Activated CD8-positive, alpha-beta memory T cell treated with anti-CD3 and anti-CD28 coated beads, Interleukin-2, amount 10 ng/mL, durations not matched to agents 7 days and 5 days (primary cell): ENCODE data around the gene PCNX4. TPM values are rescaled to one million over a fixed set of nuclear protein-coding genes. Genes with fewer than 3 reads are reported as not detected.

Source experiments
- total RNA-seq, 2 experiments: library from RNA; stranded (reverse); gene quantifications; one replicate each; pipeline ENCODE4 v1.2.3, GENCODE V29; 2021

PCNX4 gene
- total RNA-seq, 2 experiments from 2014 or later, result 35.6 to 39.1 TPM

Other genes with a start within 250 kb of the PCNX4 start
- not detected for gene RTN1, start 221.1 kb upstream of the PCNX4 start, total RNA-seq
- gene LRRC9, start 171.8 kb upstream of the PCNX4 start, total RNA-seq, result not detected
- 10 to 100 TPM; 62.8 to 68.0 TPM for gene DHRS7, start 73.5 kb downstream of the PCNX4 start, total RNA-seq
- gene PPM1A, start 157.3 kb downstream of the PCNX4 start, total RNA-seq, result 10 to 100 TPM; 44.0 to 54.6 TPM